HUES6 (cell line): ENCODE results near the gene TGFBR3.
A peak's percentile ranks its signal among the peaks of the same experiment; 100 is the strongest.

Experiments
- H3K27ac ChIP-seq: 2 replicates; pipeline ENCODE4 v1.7.0; 2013; ENCODE audit warnings: low read depth, mild to moderate bottlenecking, low read length, inconsistent platforms
- H3K27me3 ChIP-seq: 2 replicates; pipeline ENCODE4 v1.6.1; 2013; ENCODE audit warnings: low read length; ENCODE audit not compliant: control insufficient read depth, insufficient read depth
- H3K36me3 ChIP-seq: 2 replicates; pipeline ENCODE4 v1.6.1; 2013; ENCODE audit warnings: low read length; ENCODE audit not compliant: control insufficient read depth, insufficient read depth
- H3K4me1 ChIP-seq: 2 replicates; pipeline ENCODE4 v1.6.1; 2013; ENCODE audit warnings: low read length; ENCODE audit not compliant: control insufficient read depth, insufficient read depth
- H3K4me3 ChIP-seq: 2 replicates; pipeline ENCODE4 v1.5.1; 2013; ENCODE audit warnings: low read depth, low read length
- H3K9ac ChIP-seq: one replicate; pipeline ENCODE4 v1.6.1; 2013; ENCODE audit warnings: mild to moderate bottlenecking, low read length
- H3K9me3 ChIP-seq: 2 replicates; pipeline ENCODE4 v1.6.1; 2013; ENCODE audit warnings: low read depth, low read length; ENCODE audit not compliant: control insufficient read depth, insufficient read depth

Gene TGFBR3

GRCh38 chr1:91717839-91718238 lies 168.1 kb downstream of the TGFBR3 start:
- Histone ChIP-seq H3K4me1 (peaks cover 17% of the 10 kb centered on the region), H3K4me3 (no peak overlapping the region), H3K9me3 (no peaks in the 10 kb centered on the region), H3K36me3 (no peaks in the 10 kb centered on the region), H3K27ac (no peak overlapping the region), H3K9ac (no peak overlapping the region), H3K27me3 (no peaks in the 10 kb centered on the region)

- no peak overlapping the region for H3K27ac ChIP-seq
- no peak overlapping the region for H3K9ac ChIP-seq
- no peak overlapping the region for H3K4me3 ChIP-seq
- H3K4me1 ChIP-seq, result peaks cover 17% of the 10 kb centered on the region
- no peaks in the 10 kb centered on the region for H3K36me3 ChIP-seq
- H3K9me3 ChIP-seq, result no peaks in the 10 kb centered on the region
- H3K27me3 ChIP-seq, result no peaks in the 10 kb centered on the region
Measured at GRCh38 chr1:91716339-91716738, 169.6 kb downstream of the TGFBR3 start.

- H3K9ac ChIP-seq, result no peak overlapping the region
- no peaks in the 10 kb centered on the region for H3K27me3 ChIP-seq
Measured at GRCh38 chr1:91715416-91716000, 170.4 kb downstream of the TGFBR3 start.

GRCh38 chr1:91714867-91715381 lies 171.0 kb downstream of the TGFBR3 start:
- H3K36me3 ChIP-seq, result no peaks in the 10 kb centered on the region
- H3K9ac ChIP-seq, result no peak overlapping the region
- no peaks in the 10 kb centered on the region for H3K27me3 ChIP-seq
- H3K27ac ChIP-seq, result no peak overlapping the region
- H3K4me3 ChIP-seq, result no peak overlapping the region
- peaks cover 17% of the 10 kb centered on the region for H3K4me1 ChIP-seq
- H3K9me3 ChIP-seq, result no peaks in the 10 kb centered on the region

More at GRCh38 chr1:91715416-91716000, 170.4 kb downstream of the TGFBR3 start:
- Histone ChIP-seq H3K27ac (no peak overlapping the region), H3K9me3 (no peaks in the 10 kb centered on the region), H3K4me3 (no peak overlapping the region), H3K36me3 (no peaks in the 10 kb centered on the region), H3K4me1 (peaks cover 17% of the 10 kb centered on the region)

- H3K36me3 ChIP-seq, result no peaks in the 10 kb centered on the region
- peaks cover 17% of the 10 kb centered on the region for H3K4me1 ChIP-seq
- no peaks in the 10 kb centered on the region for H3K27me3 ChIP-seq
- no peak overlapping the region for H3K27ac ChIP-seq
- H3K4me3 ChIP-seq, result no peak overlapping the region
- no peaks in the 10 kb centered on the region for H3K9me3 ChIP-seq
- peak overlapping the region; percentile 47 for H3K9ac ChIP-seq
Measured at GRCh38 chr1:91712981-91713841, 172.7 kb downstream of the TGFBR3 start.

- no peak overlapping the region for H3K4me3 ChIP-seq
- H3K9ac ChIP-seq, result no peak overlapping the region
Measured at GRCh38 chr1:91712393-91712792, 173.6 kb downstream of the TGFBR3 start.

GRCh38 chr1:91711504-91712247 lies 174.3 kb downstream of the TGFBR3 start:
- no peaks in the 10 kb centered on the region for H3K36me3 ChIP-seq
- H3K9ac ChIP-seq, result no peak overlapping the region
- H3K9me3 ChIP-seq, result no peaks in the 10 kb centered on the region
- H3K4me3 ChIP-seq, result no peak overlapping the region
- H3K4me1 ChIP-seq, result peaks cover 17% of the 10 kb centered on the region
- no peaks in the 10 kb centered on the region for H3K27me3 ChIP-seq
- no peak overlapping the region for H3K27ac ChIP-seq

More at GRCh38 chr1:91712393-91712792, 173.6 kb downstream of the TGFBR3 start:
- Histone ChIP-seq H3K9me3 (no peaks in the 10 kb centered on the region), H3K36me3 (no peaks in the 10 kb centered on the region), H3K27ac (no peak overlapping the region), H3K27me3 (no peaks in the 10 kb centered on the region), H3K4me1 (peaks cover 17% of the 10 kb centered on the region)

- Histone ChIP-seq H3K27me3 (no peaks in the 10 kb centered on the region), H3K9me3 (no peaks in the 10 kb centered on the region), H3K27ac (no peak overlapping the region), H3K36me3 (no peaks in the 10 kb centered on the region), H3K9ac (no peak overlapping the region), H3K4me1 (peaks cover 28% of the 10 kb centered on the region), H3K4me3 (no peak overlapping the region)
Measured at GRCh38 chr1:91710261-91710660, 175.7 kb downstream of the TGFBR3 start.

GRCh38 chr1:91708691-91709090 lies 177.3 kb downstream of the TGFBR3 start:
- H3K27me3 ChIP-seq, result no peaks in the 10 kb centered on the region
- H3K9ac ChIP-seq, result no peak overlapping the region
- H3K36me3 ChIP-seq, result no peaks in the 10 kb centered on the region
- no peak overlapping the region for H3K27ac ChIP-seq
- peaks cover 27% of the 10 kb centered on the region for H3K4me1 ChIP-seq
- no peak overlapping the region for H3K4me3 ChIP-seq
- H3K9me3 ChIP-seq, result no peaks in the 10 kb centered on the region

GRCh38 chr1:91707890-91708218 lies 178.1 kb downstream of the TGFBR3 start:
- Histone ChIP-seq H3K27me3 (no peaks in the 10 kb centered on the region), H3K9ac (no peak overlapping the region), H3K4me1 (peaks cover 18% of the 10 kb centered on the region), H3K36me3 (no peaks in the 10 kb centered on the region), H3K9me3 (no peaks in the 10 kb centered on the region), H3K4me3 (no peak overlapping the region), H3K27ac (no peak overlapping the region)
